ENCODE results near the gene FAM107B. TPM values are rescaled to one million over a fixed set of nuclear protein-coding genes. Genes with fewer than 3 reads are reported as not detected.

Gene FAM107B
- total RNA-seq, 2 experiments from 2014 or later = 140 to 142 TPM

DNA sequence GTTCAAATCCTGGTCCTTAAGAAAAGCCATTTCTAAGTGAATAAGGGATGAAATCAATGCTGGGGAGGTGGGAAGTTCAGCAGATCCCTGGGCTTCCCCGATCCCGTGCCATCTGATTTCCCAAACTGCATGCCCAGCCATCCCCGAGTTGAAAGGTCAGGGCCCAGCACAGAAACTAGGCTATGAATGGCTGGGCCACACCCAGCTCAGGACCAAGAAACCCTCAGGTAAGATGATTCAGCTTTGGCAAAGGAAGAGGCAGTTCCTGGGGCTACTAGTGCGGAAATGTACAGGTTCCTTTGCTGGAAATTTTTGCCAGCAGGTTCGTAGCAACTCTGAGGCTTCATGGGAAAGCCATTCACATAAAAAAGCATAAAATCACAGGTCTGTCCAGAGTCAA is 182.7 kb downstream of the FAM107B start:
- ChIA-PET CTCF (interaction anchor here (0.6 kb wide), 1 partner anchor 532 kb away, joined by 7 read pairs; no protein-coding TSS in a partner anchor), POLR2A (no interaction called here)

DNA sequence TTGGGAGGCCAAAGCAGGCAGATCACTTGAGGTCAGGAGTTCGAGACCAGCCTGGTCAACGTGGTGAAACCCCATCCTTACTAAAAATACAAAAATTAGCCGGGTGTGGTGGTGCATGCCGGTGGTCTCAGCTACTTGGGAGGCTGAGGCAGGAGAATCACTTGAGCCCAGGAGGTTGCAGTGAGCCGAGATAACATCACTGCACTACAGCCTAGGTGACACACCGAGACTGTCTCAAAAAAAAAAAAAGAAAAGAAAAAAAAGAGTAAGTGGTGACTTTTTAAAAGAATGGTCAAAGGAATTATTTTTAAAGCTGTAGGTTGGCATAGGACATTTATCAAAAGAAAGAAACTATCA is 185.8 kb downstream of the FAM107B start:
- CTCF ChIA-PET = interaction anchor here (0.6 to 2.3 kb wide), 4 partner anchors 12 to 234 kb away, joined by 3 to 14 read pairs (median 3); no protein-coding TSS in a partner anchor
- POLR2A ChIA-PET = interaction anchor here (0.7 kb wide), 1 partner anchor 30 kb away, joined by 4 read pairs; no protein-coding TSS in a partner anchor

DNA sequence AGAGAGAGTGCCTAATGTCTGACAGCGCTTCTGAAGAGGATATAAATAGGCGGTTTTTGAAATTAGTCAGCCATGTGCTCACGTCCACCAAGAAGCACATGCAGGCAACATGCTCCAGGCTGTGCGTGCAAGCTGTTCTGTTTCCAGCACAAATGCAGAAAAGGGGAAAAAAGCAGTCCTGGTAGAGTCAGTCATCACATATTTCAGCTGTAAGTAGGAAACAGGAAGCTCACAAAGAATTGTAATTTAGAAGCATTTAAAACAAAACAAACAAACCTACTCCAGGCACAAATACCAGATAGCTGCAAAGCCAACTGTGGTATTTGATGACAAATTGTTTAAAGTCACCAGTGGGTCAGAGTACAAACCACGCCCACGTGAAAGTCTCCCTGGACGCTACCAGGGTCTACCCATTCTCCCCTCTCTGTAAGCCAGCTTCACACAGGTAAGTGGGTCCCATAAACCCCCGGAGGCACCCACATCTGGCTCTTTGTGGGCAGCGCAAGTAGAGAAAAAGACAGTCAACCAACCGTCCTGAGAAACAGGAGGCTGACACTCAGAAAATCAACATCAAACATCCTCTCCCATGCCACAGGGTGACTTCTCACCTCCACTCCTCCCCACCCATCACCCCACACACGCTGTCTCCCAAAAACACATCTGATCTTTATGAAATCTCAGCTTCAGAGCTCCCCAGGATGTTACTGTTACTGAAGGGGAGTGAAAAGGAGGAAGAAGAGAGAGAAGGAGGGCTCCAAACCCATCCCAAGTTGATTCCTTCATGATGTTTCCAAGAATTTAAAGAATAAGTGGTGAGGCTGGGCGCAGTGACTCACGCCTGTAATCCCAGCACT is 186.4 kb downstream of the FAM107B start:
- POLR2A ChIA-PET = interaction anchor here (0.6 to 1.2 kb wide), 6 partner anchors 9 to 250 kb away, joined by 3 to 6 read pairs (median 4); partner anchors contain the start of genes CDNF, HSPA14 and MSANTD7
- CTCF ChIA-PET = interaction anchor here (0.6 to 2.3 kb wide), 6 partner anchors 13 to 235 kb away, joined by 3 to 14 read pairs (median 3); no protein-coding TSS in a partner anchor

DNA sequence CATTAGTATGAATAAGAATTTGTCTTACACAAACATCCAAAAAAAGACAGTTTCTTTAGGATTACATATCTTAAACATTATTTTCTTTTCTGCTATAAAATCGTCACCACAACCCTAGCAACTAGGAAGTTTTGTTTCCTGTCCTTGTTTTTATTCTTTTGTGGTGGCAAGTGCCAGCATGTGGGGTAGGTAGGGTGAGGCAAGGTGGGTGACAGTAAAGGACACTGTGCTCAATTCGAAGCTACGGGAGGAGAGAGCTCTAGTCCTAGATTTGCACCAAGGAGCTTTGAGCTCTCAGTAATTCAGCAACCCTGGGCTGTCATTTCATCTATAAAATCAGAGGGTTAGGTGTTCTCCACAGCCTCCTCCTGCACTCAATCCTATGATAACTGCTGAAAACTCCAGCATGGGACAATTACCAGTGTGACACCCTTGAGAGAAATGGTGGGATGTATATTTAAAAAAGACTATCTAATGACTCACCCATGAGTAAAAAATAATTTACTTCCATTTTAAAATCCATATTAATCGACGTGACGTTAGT is 187.1 kb downstream of the FAM107B start:
- CTCF ChIA-PET = interaction anchor here (0.7 to 2.3 kb wide), 5 partner anchors 13 to 220 kb away, joined by 3 to 14 read pairs (median 3); no protein-coding TSS in a partner anchor
- POLR2A ChIA-PET = interaction anchor here (0.6 to 1.2 kb wide), 4 partner anchors 10 to 251 kb away, joined by 3 to 6 read pairs (median 4); partner anchors contain the start of genes CDNF, HSPA14 and MSANTD7

DNA sequence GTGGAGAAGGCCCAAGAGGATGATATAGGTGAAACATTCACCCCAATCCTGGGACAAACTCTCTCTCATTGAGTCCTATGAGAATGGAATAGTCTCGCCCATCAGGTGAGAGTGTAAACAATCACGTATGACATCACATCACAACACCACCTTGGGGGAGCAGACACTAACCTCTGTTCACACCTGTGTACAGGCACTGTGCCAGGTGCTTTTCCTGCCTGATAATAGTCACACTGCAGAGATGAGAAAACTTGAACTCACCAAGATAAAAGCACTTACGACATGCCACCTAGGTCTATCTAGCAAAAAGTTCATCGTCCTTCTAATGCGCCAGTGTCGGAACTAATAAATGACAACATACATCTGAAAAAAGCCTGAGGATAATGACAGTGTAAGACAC is 187.8 kb downstream of the FAM107B start:
- ChIA-PET CTCF (no interaction called here), POLR2A (no interaction called here)

DNA sequence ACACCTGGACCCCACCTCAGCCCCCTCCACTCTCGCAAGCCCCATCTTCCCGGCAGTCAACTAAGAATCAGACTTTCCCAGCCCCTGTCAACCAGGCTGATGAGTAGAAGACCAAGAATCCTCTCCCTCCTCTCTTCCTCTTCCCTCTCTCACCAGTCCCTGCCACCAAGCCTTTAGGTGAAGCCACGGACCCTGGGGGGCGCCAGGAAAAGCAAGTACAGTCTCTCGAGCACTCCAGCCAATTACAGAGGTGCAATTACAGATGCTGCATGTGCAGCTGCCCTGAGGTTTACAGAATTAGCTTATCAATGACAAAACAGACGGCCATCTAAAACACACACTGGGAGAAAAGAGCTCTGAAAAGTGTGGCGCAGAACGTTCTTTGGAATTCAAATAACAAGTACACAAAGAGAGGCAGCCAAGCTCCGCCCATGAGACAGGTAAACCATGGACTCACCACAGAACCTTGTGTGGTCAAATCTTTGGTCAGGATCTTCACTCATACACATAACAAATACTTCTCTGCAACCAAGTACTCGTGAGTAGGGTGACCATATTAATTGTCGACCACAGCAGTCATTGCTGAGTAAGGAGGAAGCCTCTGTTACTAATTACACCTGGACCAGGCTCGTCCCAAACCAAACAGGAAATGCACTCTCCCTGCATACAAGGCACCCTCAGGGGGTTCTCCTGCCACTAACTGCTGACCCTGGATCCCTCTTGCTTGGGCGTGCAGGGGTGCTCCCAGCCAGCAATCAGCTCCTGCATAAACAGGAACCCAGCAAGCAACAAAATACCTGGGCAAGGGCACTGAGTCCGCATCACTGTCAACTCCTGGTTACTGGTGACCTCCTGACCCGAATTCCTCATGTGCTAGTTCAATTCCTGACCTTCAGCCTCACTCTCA is 189.2 kb downstream of the FAM107B start:
- CTCF ChIA-PET = no interaction called here
- POLR2A ChIA-PET = no interaction called here

DNA sequence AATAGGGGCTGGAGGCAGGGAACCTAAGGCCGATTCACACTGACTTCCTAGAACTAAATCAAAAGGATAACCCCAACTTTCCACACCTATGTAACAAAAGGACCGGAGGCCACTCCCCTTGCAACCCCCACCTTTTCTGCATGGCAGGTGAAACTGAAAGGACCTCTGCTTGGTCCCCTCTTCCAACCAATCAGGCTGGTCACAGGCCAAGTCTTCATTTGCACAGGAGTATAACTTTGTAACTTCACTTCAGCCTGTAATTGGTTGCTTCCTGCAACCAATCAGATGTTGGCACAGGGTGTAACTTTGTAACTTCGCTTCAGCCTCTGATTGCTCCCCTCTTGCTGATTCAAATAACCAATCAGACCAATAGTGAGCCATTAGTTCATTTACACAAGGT is 190.0 kb downstream of the FAM107B start:
- CTCF ChIA-PET = no interaction called here
- POLR2A ChIA-PET = no interaction called here

DNA sequence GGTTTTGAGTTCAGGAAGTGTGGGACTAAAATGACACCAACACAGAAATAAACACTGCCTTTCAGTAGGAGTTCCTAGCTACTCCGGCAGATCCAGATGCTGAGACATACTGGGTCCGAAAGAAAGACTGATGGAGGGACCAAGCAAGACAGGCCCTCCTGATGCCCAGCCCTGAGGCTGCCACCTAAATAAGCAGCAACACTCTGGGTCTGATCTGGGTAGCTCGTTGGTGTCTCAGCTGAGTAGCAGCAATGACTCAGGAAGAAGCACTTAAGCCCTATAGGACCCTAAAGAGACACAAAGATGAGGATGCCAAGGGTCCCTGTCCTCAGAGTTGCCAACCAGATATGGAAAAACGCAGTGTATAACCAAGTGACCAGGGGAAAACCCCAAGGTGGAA is 190.7 kb downstream of the FAM107B start:
- ChIA-PET CTCF (interaction anchor here (1.0 to 1.3 kb wide), 3 partner anchors 11 to 41 kb away, joined by 3 to 6 read pairs (median 4); no protein-coding TSS in a partner anchor), POLR2A (interaction anchor here (1.1 to 1.3 kb wide), 3 partner anchors 11 to 31 kb away, joined by 3 to 5 read pairs (median 3); no protein-coding TSS in a partner anchor)

DNA sequence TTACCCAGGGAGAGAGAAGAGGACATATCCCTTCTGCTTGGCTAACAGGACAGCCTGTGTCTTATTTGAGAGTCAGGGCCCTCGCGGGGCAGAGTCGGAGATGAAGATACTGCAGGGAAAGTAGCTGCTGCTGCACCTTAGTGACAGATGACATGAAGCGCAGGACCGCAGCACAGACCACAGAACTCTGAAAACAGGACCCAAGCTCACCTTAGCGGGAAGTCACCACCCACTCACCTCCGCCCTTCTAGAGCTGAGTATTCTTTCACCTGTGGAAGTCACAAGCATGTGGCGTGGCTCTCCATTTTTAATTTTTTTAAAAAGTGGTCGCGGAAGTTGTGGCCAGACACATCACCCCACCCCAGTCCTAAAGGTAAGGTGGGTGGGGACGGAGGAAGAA is 191.4 kb downstream of the FAM107B start:
- ChIA-PET CTCF (interaction anchor here (1.0 to 1.3 kb wide), 4 partner anchors 10 to 40 kb away, joined by 3 to 6 read pairs (median 4); no protein-coding TSS in a partner anchor), POLR2A (interaction anchor here (0.6 to 1.3 kb wide), 5 partner anchors 11 to 255 kb away, joined by 3 to 7 read pairs (median 3); partner anchors contain the start of genes CDNF, HSPA14 and MSANTD7)

DNA sequence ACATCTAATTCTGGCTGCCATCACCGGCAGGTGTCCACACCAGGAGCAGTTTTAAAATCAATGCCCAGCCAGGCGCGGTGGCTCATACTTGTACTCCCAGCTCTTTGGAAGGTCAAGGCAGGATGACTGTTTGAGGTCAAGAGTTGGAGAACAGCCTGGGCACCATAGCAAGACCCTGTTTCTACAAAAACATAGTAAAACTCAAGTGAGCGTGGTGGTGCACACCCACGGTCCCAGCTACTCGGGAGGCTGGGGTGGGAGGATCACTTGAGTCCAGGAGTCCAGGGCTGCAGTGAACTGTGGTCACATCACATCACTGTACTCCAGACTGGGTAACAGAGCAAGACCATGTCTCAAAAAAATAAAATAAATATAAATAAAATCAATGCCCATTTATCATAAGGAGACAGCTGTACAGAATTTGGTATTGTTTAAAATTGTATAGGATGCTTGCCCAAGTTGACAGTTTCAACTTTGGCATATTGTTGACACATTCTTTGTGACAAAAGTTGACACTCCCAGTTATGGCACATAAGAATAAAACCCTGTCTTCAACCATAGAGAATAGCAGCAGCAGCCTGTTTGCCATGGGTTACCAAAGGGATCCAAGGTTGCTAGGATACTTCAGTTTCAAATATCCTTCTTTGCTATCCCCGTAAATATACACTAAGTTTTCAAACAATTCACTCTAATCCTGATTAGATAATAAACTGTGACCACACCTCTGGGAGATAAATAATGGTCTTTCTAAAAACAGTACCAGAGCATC is 193.0 kb downstream of the FAM107B start:
- POLR2A ChIA-PET = no interaction called here
- CTCF ChIA-PET = interaction anchor here (1.0 kb wide), 2 partner anchors 12 to 24 kb away, joined by 3 read pairs; no protein-coding TSS in a partner anchor

DNA sequence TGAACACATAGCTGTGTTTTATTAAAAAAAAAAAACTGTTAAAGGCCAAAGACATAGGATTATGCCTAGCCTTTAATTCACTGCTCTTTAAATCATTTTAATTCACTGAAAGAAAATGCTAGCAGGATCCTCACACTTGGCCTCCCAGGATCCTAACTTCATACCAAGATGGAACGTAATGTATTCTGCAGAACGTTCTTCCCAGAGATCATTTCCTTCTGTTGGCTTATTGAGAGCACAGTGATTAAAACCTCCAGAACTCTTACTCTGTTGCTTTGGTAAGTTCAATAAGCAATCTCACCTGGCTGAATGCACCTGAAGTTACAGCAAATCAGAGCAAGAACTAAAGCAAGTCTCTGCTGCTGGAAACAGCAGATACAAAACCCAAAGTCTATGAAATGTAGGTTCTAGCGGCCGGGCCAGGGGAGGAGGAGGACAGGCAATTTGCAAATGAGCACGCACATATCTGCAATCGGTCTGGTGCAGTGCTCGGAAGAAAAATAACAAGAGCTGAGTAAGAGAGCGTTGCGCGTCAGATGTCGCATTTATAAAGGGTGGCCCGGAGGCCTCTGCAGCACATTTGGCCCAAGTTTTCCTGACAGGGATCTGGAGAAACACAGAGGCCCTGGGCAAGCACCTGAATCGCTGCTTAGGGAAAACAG is 193.9 kb downstream of the FAM107B start:
- POLR2A ChIA-PET = no interaction called here
- CTCF ChIA-PET = interaction anchor here (1.0 kb wide), 1 partner anchor 23 kb away, joined by 3 read pairs; no protein-coding TSS in a partner anchor

DNA sequence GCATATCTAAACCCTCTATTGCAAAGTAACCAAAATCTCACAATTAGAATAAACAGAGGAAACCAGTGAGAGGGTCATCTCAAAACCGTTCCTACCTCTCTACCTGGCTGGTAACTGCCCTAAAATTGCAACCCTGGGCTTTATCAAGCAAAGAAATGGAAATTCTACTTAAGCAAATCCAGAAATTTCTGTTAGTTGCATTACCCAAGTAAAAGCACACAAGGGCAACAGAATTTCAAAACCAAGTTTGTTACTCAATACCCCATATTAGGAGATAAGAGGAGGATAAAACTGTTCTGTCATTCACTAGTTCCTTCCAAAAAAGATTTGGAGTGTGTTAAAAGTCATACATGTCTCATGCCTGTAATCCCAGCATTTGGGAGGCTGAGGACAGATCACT is 195.3 kb downstream of the FAM107B start:
- ChIA-PET POLR2A (no interaction called here), CTCF (interaction anchor here (0.9 kb wide), 1 partner anchor 10 kb away, joined by 5 read pairs; no protein-coding TSS in a partner anchor)

DNA sequence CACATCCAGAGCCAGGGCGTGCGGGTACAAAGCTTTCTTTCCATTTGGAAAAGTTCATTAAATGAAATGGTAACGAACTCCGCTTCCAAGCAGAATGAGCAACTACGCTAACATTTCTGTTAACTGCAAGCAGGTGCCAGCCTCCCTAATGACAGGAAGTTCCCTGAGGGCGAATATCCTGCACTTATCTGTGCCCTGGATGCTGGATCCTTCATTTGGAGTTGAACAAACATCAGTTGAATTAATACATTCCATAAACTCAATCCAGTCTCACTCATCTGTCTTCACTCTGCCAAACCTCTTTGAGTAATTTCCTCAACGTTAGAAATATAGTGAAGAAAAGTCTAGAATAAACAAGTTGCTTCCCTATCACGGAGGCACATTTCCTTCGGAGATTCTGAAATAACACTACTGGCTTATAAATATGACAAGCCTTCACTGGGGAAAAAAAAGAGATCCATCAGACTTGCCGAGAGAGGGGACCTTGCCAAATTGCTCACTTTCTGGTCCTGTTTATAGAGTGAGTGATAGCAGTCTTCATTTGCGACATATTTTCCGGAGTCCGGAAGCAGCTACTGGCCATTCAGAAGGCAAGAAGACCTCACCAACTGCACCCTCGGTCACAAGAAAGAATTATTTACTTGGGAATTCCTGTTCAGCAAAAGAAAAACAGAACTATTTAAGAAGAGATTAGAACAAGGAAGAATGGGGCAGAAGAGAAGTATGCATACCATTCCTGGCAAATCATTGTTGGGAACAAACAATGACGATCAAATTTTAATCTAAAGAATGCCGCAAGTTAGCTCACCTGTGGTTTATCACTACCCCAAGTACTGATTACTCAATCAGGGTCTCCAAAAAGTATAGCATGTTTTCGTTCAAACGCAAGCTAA is 196.4 kb downstream of the FAM107B start:
- ChIA-PET CTCF (interaction anchor here (0.9 kb wide), 1 partner anchor 9 kb away, joined by 5 read pairs; no protein-coding TSS in a partner anchor), POLR2A (no interaction called here)

DNA sequence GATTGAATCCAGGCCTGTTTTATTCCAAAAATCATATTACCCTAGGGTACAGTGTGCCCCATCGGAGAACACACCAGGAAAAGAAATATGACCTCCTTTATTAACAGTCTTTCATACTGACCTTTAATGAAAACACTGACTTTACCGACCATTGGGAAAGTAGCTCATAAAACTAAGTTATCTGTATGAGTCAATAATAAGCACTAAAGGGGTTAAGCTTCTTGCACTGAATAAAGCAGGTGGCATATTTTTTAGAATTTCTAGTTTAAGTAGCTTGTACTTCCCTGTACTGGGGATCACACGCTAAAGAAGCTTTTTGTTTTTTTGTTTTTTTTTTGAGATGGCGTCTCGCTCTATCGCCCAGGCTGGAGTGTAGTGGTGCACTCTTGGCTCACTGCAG is 199.8 kb downstream of the FAM107B start:
- CTCF ChIA-PET = interaction anchor here (0.6 to 1.5 kb wide), 3 partner anchors 12 to 120 kb away, joined by 4 to 5 read pairs (median 5); no protein-coding TSS in a partner anchor
- POLR2A ChIA-PET = interaction anchor here (1.0 kb wide), 1 partner anchor 13 kb away, joined by 3 read pairs; no protein-coding TSS in a partner anchor

DNA sequence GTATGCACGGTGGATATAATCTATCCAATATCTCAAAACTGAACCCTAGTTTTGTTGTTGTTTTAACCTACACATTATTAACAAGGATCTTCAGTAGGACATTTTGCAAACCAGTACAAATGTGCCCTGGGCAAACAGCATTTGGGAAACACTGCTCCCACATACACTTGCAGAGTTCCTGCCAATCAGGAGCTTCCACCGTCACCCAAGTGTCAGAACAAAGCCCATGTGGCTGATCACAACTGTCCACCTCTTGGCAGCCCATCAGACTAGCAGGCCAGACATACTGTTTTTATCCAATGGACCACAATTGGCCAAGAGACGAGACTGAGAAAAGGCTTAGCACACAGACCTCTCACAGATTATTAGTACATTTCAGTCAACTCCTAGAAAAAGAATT is 200.4 kb downstream of the FAM107B start:
- ChIA-PET POLR2A (interaction anchor here (0.6 to 1.0 kb wide), 2 partner anchors 14 to 23 kb away, joined by 3 read pairs; no protein-coding TSS in a partner anchor), CTCF (interaction anchor here (0.6 to 1.5 kb wide), 3 partner anchors 11 to 119 kb away, joined by 4 to 5 read pairs (median 5); no protein-coding TSS in a partner anchor)

DNA sequence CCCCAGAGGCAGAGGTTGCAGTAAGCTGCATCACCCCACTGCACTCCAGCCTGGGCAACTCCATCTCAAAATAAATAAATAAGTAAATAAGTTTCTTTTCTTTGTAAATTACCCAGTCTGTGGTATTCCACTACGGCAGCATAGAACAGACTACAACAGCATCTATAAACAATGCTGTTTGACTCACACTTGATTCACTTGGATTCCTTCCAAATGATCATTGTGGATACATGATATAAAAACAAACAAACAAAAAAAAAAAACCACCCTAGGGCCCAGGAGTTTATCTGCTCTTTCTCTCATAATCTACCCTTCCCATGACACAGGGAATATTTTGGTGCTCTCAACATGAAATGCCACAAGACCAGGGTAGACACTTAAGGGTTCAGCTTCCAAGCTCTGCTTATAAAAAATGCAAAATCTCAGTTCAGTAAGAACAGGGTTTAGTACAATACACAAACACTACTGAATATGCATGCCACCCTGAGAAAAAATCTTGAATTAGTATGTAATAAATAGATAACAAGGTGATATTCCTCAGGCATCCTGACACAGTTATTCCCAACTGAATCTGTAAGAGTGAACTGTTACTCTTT is 200.9 kb downstream of the FAM107B start:
- CTCF ChIA-PET = no interaction called here
- POLR2A ChIA-PET = interaction anchor here (0.6 kb wide), 1 partner anchor 23 kb away, joined by 3 read pairs; no protein-coding TSS in a partner anchor
